PC-9 (cell line): ENCODE measurements around the gene BARX1.

Source experiments
- EZH2 ChIP-seq: fragments of 200-600 bp; sonication (generic); IDR thresholded peaks from 2 replicates; pipeline ENCODE4 v1.8.0; 2017; ENCODE audit warnings: antibody characterized with exemption, low read depth
- TF ChIP-seq, protein P1 (sequence below): fragments of 200-600 bp; sonication (generic); conservative IDR thresholded peaks from 2 replicates; pipeline ENCODE4 v1.6.1; 2017; ENCODE audit warnings: mixed run types, antibody characterized with exemption, mild to moderate bottlenecking, moderate library complexity

DNA sequence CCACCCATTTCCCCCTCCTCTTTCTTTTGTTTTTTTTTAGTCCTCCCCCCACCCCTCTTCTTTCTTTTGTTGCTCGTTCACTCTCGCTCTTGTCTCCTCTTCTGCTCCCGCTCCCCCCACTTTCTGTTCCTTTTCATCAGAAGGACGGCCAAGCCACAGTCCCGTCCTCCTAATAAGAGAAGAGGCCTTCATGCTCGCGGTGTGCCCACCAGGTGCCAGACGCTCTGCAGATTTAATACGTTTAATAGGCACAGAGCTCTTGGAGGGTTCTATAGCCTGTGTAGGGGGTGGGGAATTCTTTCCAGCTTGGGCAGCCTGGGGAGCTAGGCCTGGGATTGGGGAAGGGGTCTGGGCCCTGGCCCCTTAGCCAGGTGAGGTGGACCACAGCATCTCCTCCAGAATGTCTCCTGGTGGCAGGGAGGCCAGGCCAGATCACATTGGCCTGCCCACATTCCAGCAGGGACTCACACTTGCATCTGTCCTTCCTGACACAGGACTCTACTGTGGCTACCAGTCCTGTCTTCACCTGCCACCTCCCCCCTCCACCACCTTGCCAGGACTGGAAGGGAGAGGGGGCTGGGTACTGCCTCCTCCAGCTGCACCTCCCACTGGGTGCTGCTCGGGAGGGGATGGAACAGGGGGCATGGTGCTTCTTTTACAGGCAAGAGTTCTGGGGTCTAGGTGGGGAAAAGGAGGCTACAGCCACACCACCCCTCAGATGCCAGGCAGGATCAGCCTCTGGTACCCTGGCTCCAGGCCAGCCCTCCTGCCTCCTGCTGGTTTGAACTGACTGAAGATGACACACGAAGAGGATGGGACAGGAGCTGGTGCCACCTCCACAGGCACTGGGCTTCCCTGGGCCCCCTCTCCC, 6.1 kb upstream of the BARX1 start:
- TF ChIP-seq, protein P1, sequence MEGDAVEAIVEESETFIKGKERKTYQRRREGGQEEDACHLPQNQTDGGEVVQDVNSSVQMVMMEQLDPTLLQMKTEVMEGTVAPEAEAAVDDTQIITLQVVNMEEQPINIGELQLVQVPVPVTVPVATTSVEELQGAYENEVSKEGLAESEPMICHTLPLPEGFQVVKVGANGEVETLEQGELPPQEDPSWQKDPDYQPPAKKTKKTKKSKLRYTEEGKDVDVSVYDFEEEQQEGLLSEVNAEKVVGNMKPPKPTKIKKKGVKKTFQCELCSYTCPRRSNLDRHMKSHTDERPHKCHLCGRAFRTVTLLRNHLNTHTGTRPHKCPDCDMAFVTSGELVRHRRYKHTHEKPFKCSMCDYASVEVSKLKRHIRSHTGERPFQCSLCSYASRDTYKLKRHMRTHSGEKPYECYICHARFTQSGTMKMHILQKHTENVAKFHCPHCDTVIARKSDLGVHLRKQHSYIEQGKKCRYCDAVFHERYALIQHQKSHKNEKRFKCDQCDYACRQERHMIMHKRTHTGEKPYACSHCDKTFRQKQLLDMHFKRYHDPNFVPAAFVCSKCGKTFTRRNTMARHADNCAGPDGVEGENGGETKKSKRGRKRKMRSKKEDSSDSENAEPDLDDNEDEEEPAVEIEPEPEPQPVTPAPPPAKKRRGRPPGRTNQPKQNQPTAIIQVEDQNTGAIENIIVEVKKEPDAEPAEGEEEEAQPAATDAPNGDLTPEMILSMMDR = no peak
- TF ChIP-seq EZH2 = no peak
